DOHH2 (cell line): ENCODE measurements around the gene SCG5.

ENCODE experiments used
- H3F3A ChIP-seq: fragments of 200-600 bp; sonication (generic), shearing (Covaris generic); 2 replicates; pipeline ENCODE4 v1.6.0; 2016; ENCODE audit warnings: antibody characterized with exemption, mild to moderate bottlenecking; ENCODE audit not compliant: control insufficient read depth, insufficient read depth
- H3K27ac ChIP-seq: fragments of 200-600 bp; sonication (generic); 2 replicates; pipeline ENCODE4 v1.5.1; 2014; ENCODE audit warnings: low read depth, mild to moderate bottlenecking, low read length, moderate library complexity
- H3K27me3 ChIP-seq: fragments of 200-600 bp; sonication (generic); 2 replicates; pipeline ENCODE4 v1.6.1; 2014; ENCODE audit warnings: mild to moderate bottlenecking, low read length, mixed read lengths; ENCODE audit not compliant: control insufficient read depth
- H3K36me3 ChIP-seq: fragments of 200-600 bp; sonication (generic); 2 replicates; pipeline ENCODE4 v1.6.1; 2014; ENCODE audit warnings: mild to moderate bottlenecking, low read length, moderate library complexity, mixed read lengths; ENCODE audit not compliant: control insufficient read depth
- H3K4me1 ChIP-seq: fragments of 200-600 bp; sonication (generic); 2 replicates; pipeline ENCODE4 v1.6.1; 2014; ENCODE audit warnings: mild to moderate bottlenecking, low read length, mixed read lengths; ENCODE audit not compliant: control insufficient read depth
- H3K4me2 ChIP-seq: fragments of 200-600 bp; sonication (generic); 2 replicates; pipeline ENCODE4 v1.6.0; 2014; ENCODE audit warnings: mild to moderate bottlenecking, low read length, moderate library complexity
- H3K4me3 ChIP-seq: fragments of 200-600 bp; sonication (generic); 2 replicates; pipeline ENCODE4 v1.5.1; 2014; ENCODE audit warnings: mild to moderate bottlenecking, low read length, mixed read lengths
- H3K79me2 ChIP-seq: fragments of 200-600 bp; sonication (generic); 2 replicates; pipeline ENCODE4 v1.6.1; 2014; ENCODE audit warnings: mild to moderate bottlenecking, low read length, mixed read lengths; ENCODE audit not compliant: control insufficient read depth
- H3K9me2 ChIP-seq: fragments of 200-600 bp; sonication (generic); replicated peaks from 2 replicates; pipeline ENCODE4 v1.6.1; 2014; ENCODE audit warnings: mild to moderate bottlenecking, low read length, mixed read lengths; ENCODE audit not compliant: control insufficient read depth
- H3K9me3 ChIP-seq: fragments of 200-600 bp; sonication (generic); 2 replicates; pipeline ENCODE4 v1.6.1; 2014; ENCODE audit warnings: antibody characterized with exemption, low read length, mixed read lengths; ENCODE audit not compliant: control insufficient read depth, insufficient read depth
- H4K20me1 ChIP-seq: fragments of 200-600 bp; sonication (generic); 2 replicates; pipeline ENCODE4 v1.6.0; 2014; ENCODE audit warnings: low read depth, mild to moderate bottlenecking, antibody characterized with exemption, low read length, moderate library complexity; ENCODE audit not compliant: control insufficient read depth, insufficient read depth
- EZH2phosphoT487 ChIP-seq: fragments of 200-600 bp; sonication (generic); IDR thresholded peaks from 2 replicates; pipeline ENCODE4 v1.6.1; 2017; ENCODE audit warnings: borderline replicate concordance, mild to moderate bottlenecking, antibody characterized with exemption, low read length, moderate library complexity, mixed read lengths
- TF ChIP-seq, protein P1 (sequence below): fragments of 200-600 bp; sonication (generic); IDR thresholded peaks from one replicate; pipeline ENCODE4 v1.5.1; 2014; ENCODE audit warnings: antibody characterized with exemption, mild to moderate bottlenecking, low read depth, low read length; ENCODE audit not compliant: poor library complexity, severe bottlenecking

The SCG5 gene

DNA sequence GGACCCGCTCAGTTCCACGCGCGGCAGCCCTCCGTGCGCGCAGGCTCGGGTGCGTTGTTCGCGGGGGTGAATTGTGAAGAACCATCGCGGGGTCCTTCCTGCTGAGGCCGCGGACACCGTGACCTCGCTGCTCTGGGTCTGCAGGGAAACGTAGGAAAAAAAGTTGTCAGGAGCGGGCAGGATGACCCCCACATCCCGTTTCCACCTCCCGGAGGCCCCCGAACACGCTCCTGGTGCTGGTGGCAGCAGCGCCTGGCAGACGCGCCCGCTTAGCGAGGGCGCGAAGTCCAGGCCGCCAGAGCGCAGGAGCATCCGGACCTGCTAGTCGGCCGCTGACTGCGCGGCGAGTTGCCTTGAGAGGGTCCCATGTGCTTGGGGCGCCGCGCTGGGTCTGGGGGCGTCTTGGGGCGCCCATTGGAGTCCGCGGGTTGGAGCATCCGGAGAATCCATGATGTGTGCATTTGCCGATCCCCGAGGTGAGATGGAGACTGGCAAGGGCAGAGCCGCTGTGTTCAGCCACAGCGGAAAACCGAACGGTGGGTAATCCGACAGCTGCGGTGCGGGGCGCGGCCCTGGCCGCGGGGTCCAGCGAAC, 76.8 kb downstream of the SCG5 start:
- Histone ChIP-seq H3K9me2 (no peaks in the 10 kb centered on the region), H3K4me1 (no peaks in the 10 kb centered on the region), H3F3A (no peaks in the 10 kb centered on the region), H3K79me2 (no peaks in the 10 kb centered on the region), H3K9me3 (no peaks in the 10 kb centered on the region; the same call in 1 of the 2 replicates), H3K36me3 (no peaks in the 10 kb centered on the region), H3K4me2 (no peak overlapping the region), H3K27ac (no peak overlapping the region), H4K20me1 (no peaks in the 10 kb centered on the region), H3K27me3 (peaks cover 20% of the 10 kb centered on the region), H3K4me3 (no peak overlapping the region)
- TF ChIP-seq, protein P1, sequence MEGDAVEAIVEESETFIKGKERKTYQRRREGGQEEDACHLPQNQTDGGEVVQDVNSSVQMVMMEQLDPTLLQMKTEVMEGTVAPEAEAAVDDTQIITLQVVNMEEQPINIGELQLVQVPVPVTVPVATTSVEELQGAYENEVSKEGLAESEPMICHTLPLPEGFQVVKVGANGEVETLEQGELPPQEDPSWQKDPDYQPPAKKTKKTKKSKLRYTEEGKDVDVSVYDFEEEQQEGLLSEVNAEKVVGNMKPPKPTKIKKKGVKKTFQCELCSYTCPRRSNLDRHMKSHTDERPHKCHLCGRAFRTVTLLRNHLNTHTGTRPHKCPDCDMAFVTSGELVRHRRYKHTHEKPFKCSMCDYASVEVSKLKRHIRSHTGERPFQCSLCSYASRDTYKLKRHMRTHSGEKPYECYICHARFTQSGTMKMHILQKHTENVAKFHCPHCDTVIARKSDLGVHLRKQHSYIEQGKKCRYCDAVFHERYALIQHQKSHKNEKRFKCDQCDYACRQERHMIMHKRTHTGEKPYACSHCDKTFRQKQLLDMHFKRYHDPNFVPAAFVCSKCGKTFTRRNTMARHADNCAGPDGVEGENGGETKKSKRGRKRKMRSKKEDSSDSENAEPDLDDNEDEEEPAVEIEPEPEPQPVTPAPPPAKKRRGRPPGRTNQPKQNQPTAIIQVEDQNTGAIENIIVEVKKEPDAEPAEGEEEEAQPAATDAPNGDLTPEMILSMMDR: no peak
- TF ChIP-seq EZH2phosphoT487: no peak

DNA sequence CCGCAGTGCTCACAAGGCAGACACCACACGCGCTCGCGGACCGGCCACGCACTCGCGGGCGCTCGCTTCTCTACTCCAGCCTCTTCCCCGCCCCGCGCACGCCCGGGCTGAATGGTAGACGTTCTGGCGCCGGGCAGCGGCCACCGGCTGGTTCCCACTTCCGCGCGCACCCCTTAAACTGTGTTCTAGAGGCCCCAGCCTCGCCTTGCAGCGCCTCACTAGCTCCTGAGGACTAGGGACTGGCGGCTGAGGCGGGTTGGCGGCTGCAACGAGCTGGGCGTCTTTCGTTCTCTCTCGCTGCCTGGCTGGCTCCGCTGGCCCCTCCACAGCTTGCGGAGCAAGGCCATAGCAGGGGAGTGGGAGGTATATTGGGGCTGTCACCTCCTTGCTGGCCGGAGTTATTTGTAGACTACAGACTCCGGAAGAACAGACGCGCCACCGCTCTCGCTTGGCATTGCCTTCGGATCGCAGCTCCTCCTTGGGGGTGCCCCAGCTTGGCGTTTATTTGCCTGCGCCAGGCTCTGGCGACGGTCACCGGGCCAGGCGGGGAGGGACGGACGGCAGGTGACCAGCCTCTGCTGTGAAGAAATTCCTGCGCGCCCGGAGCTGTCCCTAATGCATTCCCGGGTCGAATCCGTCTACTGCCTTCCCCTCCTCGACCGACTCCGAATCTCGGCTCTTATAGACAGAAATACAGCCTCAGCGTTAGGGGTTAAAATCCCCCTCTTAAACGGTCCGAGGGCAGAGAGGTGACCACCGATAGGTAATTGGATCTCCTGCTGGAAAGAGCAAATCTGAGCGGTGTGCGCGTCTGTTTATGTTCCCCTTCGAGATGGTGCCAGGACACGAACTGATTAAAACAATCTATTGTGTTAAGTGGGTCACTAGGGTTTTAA, 77.6 kb downstream of the SCG5 start:
- Histone ChIP-seq H3K4me3 (no peak overlapping the region), H3K4me2 (no peak overlapping the region)

DNA sequence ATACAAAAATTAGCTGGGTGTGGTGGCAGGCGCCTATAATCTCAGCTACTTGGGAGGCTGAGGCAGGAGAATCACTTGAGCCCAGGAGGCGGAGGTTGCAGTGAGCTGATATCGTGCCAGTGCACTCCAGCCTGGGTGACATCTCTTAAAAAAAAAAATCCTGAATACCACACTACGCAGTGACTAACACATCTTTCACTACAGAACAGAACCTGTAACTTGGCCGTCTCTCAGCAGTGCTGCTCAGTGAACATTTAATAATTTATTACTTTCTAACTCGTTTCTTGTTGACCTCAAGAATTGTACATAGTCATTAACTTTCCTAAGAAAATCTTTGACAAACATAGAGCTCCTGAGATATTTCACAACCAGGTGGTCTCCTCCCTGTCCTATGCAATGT, 80.1 kb downstream of the SCG5 start:
- no peaks in the 10 kb centered on the region for H3F3A ChIP-seq
- H3K27me3 ChIP-seq: peaks cover 9% of the 10 kb centered on the region
- no peak overlapping the region for H3K4me2 ChIP-seq
- no peak overlapping the region for H3K27ac ChIP-seq
- H3K36me3 ChIP-seq: no peaks in the 10 kb centered on the region
- no peaks in the 10 kb centered on the region for H3K79me2 ChIP-seq
- no peaks in the 10 kb centered on the region; the same call in 1 of the 2 replicates for H3K9me3 ChIP-seq
- H3K4me1 ChIP-seq: no peaks in the 10 kb centered on the region
- H4K20me1 ChIP-seq: no peaks in the 10 kb centered on the region
- no peak overlapping the region for H3K4me3 ChIP-seq
- no peaks in the 10 kb centered on the region for H3K9me2 ChIP-seq
- TF ChIP-seq, protein P1: no peak
- TF ChIP-seq EZH2phosphoT487: no peak

More for the DNA sequence above, 77.6 kb downstream of the SCG5 start:
- H3K36me3 ChIP-seq: no peaks in the 10 kb centered on the region
- no peaks in the 10 kb centered on the region for H4K20me1 ChIP-seq
- no peaks in the 10 kb centered on the region for H3K79me2 ChIP-seq
- H3F3A ChIP-seq: no peaks in the 10 kb centered on the region
- TF ChIP-seq, protein P1: no peak
- TF ChIP-seq EZH2phosphoT487: no peak
- peaks cover 20% of the 10 kb centered on the region for H3K27me3 ChIP-seq
- H3K9me3 ChIP-seq: no peaks in the 10 kb centered on the region; the same call in 1 of the 2 replicates
- no peaks in the 10 kb centered on the region for H3K9me2 ChIP-seq
- no peaks in the 10 kb centered on the region for H3K4me1 ChIP-seq
- H3K27ac ChIP-seq: no peak overlapping the region
